NCI-H2227 (cell line): Measurements from ENCODE around the gene CDAN1.

ENCODE experiments used
- DNase-seq: peaks from one replicate; lab custom pipeline; 2025; ENCODE audit not compliant: unreplicated experiment; lab: John Stamatoyannopoulos, UW

CDAN1 gene

GRCh38 chr15:42734076-42734672, 2.8 kb downstream of the CDAN1 start:
- no peak for DNase-seq

GRCh38 chr15:42733027-42733426, 3.9 kb downstream of the CDAN1 start:
- DNase-seq = no peak

- no peak for DNase-seq
These were observed 4.7 kb downstream of the CDAN1 start for GRCh38 chr15:42732095-42732827.

- DNase-seq = no peak
These were observed 5.5 kb downstream of the CDAN1 start for GRCh38 chr15:42731461-42731860.

- no peak for DNase-seq
These were observed 6.4 kb downstream of the CDAN1 start for GRCh38 chr15:42730536-42730935.

- DNase-seq = no peak
These were observed 6.8 kb downstream of the CDAN1 start for GRCh38 chr15:42730135-42730534.

GRCh38 chr15:42729409-42729808, 7.5 kb downstream of the CDAN1 start:
- no peak for DNase-seq

GRCh38 chr15:42728972-42729371, 8.0 kb downstream of the CDAN1 start:
- DNase-seq = no peak

GRCh38 chr15:42728560-42728959, 8.4 kb downstream of the CDAN1 start:
- no peak for DNase-seq

GRCh38 chr15:42727750-42728381, 9.1 kb downstream of the CDAN1 start:
- DNase-seq = peak; percentile 19

- DNase-seq = no peak
These were observed 10.8 kb downstream of the CDAN1 start for GRCh38 chr15:42726114-42726513.

- no peak for DNase-seq
These were observed 11.5 kb downstream of the CDAN1 start for GRCh38 chr15:42725331-42725903.

GRCh38 chr15:42724276-42724675, 12.7 kb downstream of the CDAN1 start:
- DNase-seq = no peak

- no peak for DNase-seq
These were observed 13.9 kb downstream of the CDAN1 start for GRCh38 chr15:42723068-42723467.

GRCh38 chr15:42721916-42722315, 15.0 kb downstream of the CDAN1 start:
- no peak for DNase-seq

GRCh38 chr15:42721016-42721415, 15.9 kb downstream of the CDAN1 start:
- DNase-seq = no peak

- no peak for DNase-seq
These were observed 16.9 kb downstream of the CDAN1 start for GRCh38 chr15:42720071-42720470.

- no peak for DNase-seq
These were observed 17.9 kb downstream of the CDAN1 start for GRCh38 chr15:42719043-42719442.

GRCh38 chr15:42716626-42717025, 20.3 kb downstream of the CDAN1 start:
- DNase-seq = no peak

- no peak for DNase-seq
These were observed 20.8 kb downstream of the CDAN1 start for GRCh38 chr15:42716125-42716524.

GRCh38 chr15:42712584-42712983, 24.3 kb downstream of the CDAN1 start:
- DNase-seq = no peak

- DNase-seq = no peak
These were observed 25.2 kb downstream of the CDAN1 start for GRCh38 chr15:42711746-42712145.
